IMR-90 (cell line): ENCODE results near the gene GGT5. TPM values are rescaled to one million over a fixed set of nuclear protein-coding genes. Genes with fewer than 3 reads are reported as not detected.

Experiments used
- ATAC-seq: fragments of 200-7000 bp; cut with Tn5 transposase; 2 replicates; pipeline ENCODE4 v1.9.1; 2020; ENCODE audit warnings: low read depth, mild to moderate bottlenecking, moderate library complexity
- BruUV-seq: library from RNA; stranded (reverse); fragments of 400-500 nt; replicated peaks from 2 replicates; lab custom pipeline; 2021; lab: Mats Ljungman, UMichigan
- CTCF ChIA-PET: fragments of 300-600 bp; formaldehyde crosslinking; extraction: SDS; loops from one replicate; lab custom pipeline; 2021; ENCODE audit warnings: antibody characterized with exemption; lab: Yijun Ruan, JAX
- POLR2A ChIA-PET: fragments of 300-600 bp; sonication (Branson Sonifier 250); formaldehyde crosslinking; loops from one replicate; lab custom pipeline; 2022; ENCODE audit warnings: antibody characterized with exemption; ENCODE audit not compliant: unreplicated experiment; lab: Charles Lee
- DNase-seq: peaks from one replicate; pipeline ENCODE4 v3.0.0; 2013
- H2AFZ ChIP-seq: replicated peaks from 2 replicates; pipeline ENCODE3; 2013; ENCODE audit warnings: low read length, mild to moderate bottlenecking; ENCODE audit not compliant: poor library complexity
- H2AK5ac ChIP-seq: 2 replicates; pipeline ENCODE4 v1.6.1; 2013; ENCODE audit warnings: low read depth, low read length, inconsistent platforms
- H2AK9ac ChIP-seq: replicated peaks from 2 replicates; pipeline ENCODE3; 2013; ENCODE audit warnings: mild to moderate bottlenecking, low read depth, low read length, moderate library complexity; ENCODE audit not compliant: poor library complexity
- H2BK120ac ChIP-seq: 2 replicates; pipeline ENCODE4 v1.6.1; 2013; ENCODE audit warnings: low read depth, low read length, inconsistent platforms
- H2BK15ac ChIP-seq: 3 replicates; pipeline ENCODE4 v1.6.1; 2013; ENCODE audit warnings: low read depth, low read length, inconsistent platforms
- H2BK20ac ChIP-seq: 2 replicates; pipeline ENCODE4 v1.6.1; 2013; ENCODE audit warnings: low read depth, mild to moderate bottlenecking, inconsistent platforms, low read length, moderate library complexity
- H2BK5ac ChIP-seq: 2 replicates; pipeline ENCODE4 v1.6.1; 2013; ENCODE audit warnings: mild to moderate bottlenecking, low read depth, low read length, inconsistent platforms; ENCODE audit not compliant: poor library complexity, severe bottlenecking
- H3K14ac ChIP-seq: replicated peaks from 2 replicates; pipeline ENCODE4 v1.6.1; 2013; ENCODE audit warnings: low read depth, low read length, inconsistent platforms
- H3K18ac ChIP-seq: 2 replicates; pipeline ENCODE4 v1.6.1; 2013; ENCODE audit warnings: low read depth, low read length, control low read depth
- H3K23ac ChIP-seq: 2 replicates; pipeline ENCODE4 v1.6.1; 2013; ENCODE audit warnings: low read depth, low read length, inconsistent platforms
- H3K27ac ChIP-seq: 2 replicates; pipeline ENCODE4 v1.5.1; 2013; ENCODE audit warnings: mild to moderate bottlenecking, control low read depth, low read length; ENCODE audit not compliant: insufficient read depth
- H3K27me3 ChIP-seq: 2 replicates; pipeline ENCODE4 v1.6.1; 2013; ENCODE audit warnings: low read length; ENCODE audit not compliant: control insufficient read depth, insufficient read depth
- H3K36me3 ChIP-seq: 2 replicates; pipeline ENCODE4 v1.6.1; 2013; ENCODE audit warnings: low read length, mixed read lengths; ENCODE audit not compliant: control insufficient read depth, insufficient read depth
- H3K4ac ChIP-seq: 2 replicates; pipeline ENCODE4 v1.6.1; 2013; ENCODE audit warnings: low read depth, low read length, inconsistent platforms
- H3K4me1 ChIP-seq: 2 replicates; pipeline ENCODE4 v1.6.1; 2013; ENCODE audit warnings: low read length, mixed read lengths; ENCODE audit not compliant: control insufficient read depth, insufficient read depth
- H3K4me2 ChIP-seq: 2 replicates; pipeline ENCODE4 v1.6.1; 2013; ENCODE audit warnings: low read depth, mild to moderate bottlenecking, control low read depth, low read length, moderate library complexity
- H3K4me3 ChIP-seq: 2 replicates; pipeline ENCODE4 v1.5.1; 2013; ENCODE audit warnings: low read depth, mild to moderate bottlenecking, control low read depth, low read length, moderate library complexity; ENCODE audit not compliant: insufficient read depth
- H3K56ac ChIP-seq: 2 replicates; pipeline ENCODE4 v1.6.1; 2013; ENCODE audit warnings: low read length, inconsistent platforms; ENCODE audit not compliant: insufficient read depth; ENCODE audit errors: extremely low read depth
- H3K79me1 ChIP-seq, 2 experiments: 2 replicates each; pipeline ENCODE4 v1.6.1; 2013; ENCODE audit warnings: low read length in 2 of 2, inconsistent platforms in 1 of 2, low read depth in 1 of 2
- H3K9ac ChIP-seq: 2 replicates; pipeline ENCODE4 v1.6.1; 2013; ENCODE audit warnings: low read depth, low read length, control low read depth
- H3K9me1 ChIP-seq: 2 replicates; pipeline ENCODE4 v1.6.1; 2013; ENCODE audit warnings: low read length, inconsistent platforms; ENCODE audit not compliant: insufficient read depth
- H3K9me3 ChIP-seq: 2 replicates; pipeline ENCODE4 v1.6.1; 2013; ENCODE audit warnings: low read length; ENCODE audit not compliant: control insufficient read depth, insufficient read depth
- H4K20me1 ChIP-seq: 2 replicates; pipeline ENCODE4 v1.6.1; 2013; ENCODE audit warnings: low read length, inconsistent platforms; ENCODE audit not compliant: insufficient read depth
- H4K5ac ChIP-seq: 2 replicates; pipeline ENCODE4 v1.6.1; 2013; ENCODE audit warnings: mild to moderate bottlenecking, low read depth, low read length, control low read depth
- H4K8ac ChIP-seq, 2 experiments: 2 replicates each; pipeline ENCODE4 v1.6.1; 2013; ENCODE audit warnings: low read depth in 2 of 2, low read length in 2 of 2, control low read depth in 1 of 2, inconsistent platforms in 1 of 2
- H4K91ac ChIP-seq: 2 replicates; pipeline ENCODE4 v1.6.1; 2013; ENCODE audit warnings: low read depth, low read length, inconsistent platforms; ENCODE audit not compliant: insufficient read depth
- MAZ ChIP-seq: IDR thresholded peaks from 2 replicates; pipeline ENCODE4 v1.6.1; 2012; ENCODE audit warnings: low read depth, mild to moderate bottlenecking, low read length, improper control_type of control experiment, moderate library complexity, borderline replicate concordance
- MXI1 ChIP-seq: IDR thresholded peaks from 2 replicates; pipeline ENCODE4 v1.6.1; 2012; ENCODE audit warnings: low read depth, mild to moderate bottlenecking, low read length, moderate library complexity, borderline replicate concordance
- WGBS, 2 experiments: methylation state at CpG; one replicate each; pipeline versions ENCODE4 v1.1.5 to v1.1.7; 2013; ENCODE audit warnings: missing lambda C conversion rate in 2 of 2; ENCODE audit not compliant: insufficient read length in 1 of 2; ENCODE audit errors: extremely low coverage in 2 of 2; 5-methylcytosine and 5-hydroxymethylcytosine counted together
- dilution Hi-C: fragments of 300-500 bp; cut with HindIII; formaldehyde crosslinking; loops from one replicate; pipeline ENCODE4 v1.14.3; 2018; ENCODE audit warnings: low sequenced_read_pairs; ENCODE audit not compliant: unreplicated experiment
- in situ Hi-C: fragments of 300-500 bp; cut with MboI; formaldehyde crosslinking; loops from 3 replicates; pipeline ENCODE4 v1.14.3; 2019; ENCODE audit warnings: low sequenced_read_pairs, inconsistent platforms, mixed read lengths
- intact Hi-C: fragments of 100-400 bp; cut with micrococcal nuclease; formaldehyde crosslinking; loops from 2 replicates; pipeline ENCODE4 v1.10.0; 2022
- polyA plus RNA-seq, 3 experiments: library from polyadenylated mRNA; depleted of rRNA; stranded (reverse); fragments of >200 nt; gene quantifications; 2 replicates each; pipeline ENCODE4 v1.2.3, GENCODE V29; 2012; ENCODE audit warnings: low replicate concordance in 1 of 3
- total RNA-seq: library from RNA; depleted of rRNA; stranded (reverse); fragments of >200 nt; gene quantifications from 2 replicates; pipeline ENCODE4 v1.2.3, GENCODE V29; 2012
- TF ChIP-seq, protein P1 (sequence below): conservative IDR thresholded peaks from 2 replicates; pipeline ENCODE4 v1.5.1; 2012; ENCODE audit warnings: mild to moderate bottlenecking, low read depth, low read length, improper control_type of control experiment

The GGT5 gene
- total and polyA plus RNA-seq, 2 of the 4 experiments (the other 2 are of a cell fraction) = 0.18 to 5.8 TPM

DNA sequence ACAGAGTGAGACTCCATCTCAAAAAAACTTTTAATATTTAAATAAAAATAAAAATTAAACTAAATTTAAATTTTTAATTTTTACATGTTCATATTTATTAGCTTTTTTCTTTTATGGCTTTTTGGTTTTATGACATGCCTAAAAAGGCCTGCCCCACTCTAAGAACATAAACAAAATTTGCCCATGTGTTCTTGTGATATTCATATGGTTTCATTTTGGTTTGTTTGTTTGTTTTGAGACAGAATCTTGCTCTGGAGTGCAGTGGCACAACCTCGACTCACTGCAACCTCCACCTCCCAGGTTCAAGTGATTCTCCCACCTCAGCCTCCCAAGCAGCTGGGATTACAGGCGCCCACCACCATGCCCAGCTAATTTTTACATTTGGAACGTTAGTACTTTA, 35.9 kb downstream of the GGT5 start:
- intact Hi-C loops = loop anchor here (5.0 kb wide), 1 partner anchor 38 kb away; the partner anchor contains the start of gene GGT5
- no peaks in the 10 kb centered on the region for H3K36me3 ChIP-seq
- peak overlapping the region; percentile 100 for H2BK5ac ChIP-seq
- peak overlapping the region; percentile 99 for H2BK120ac ChIP-seq
- in situ Hi-C loops = no loop called here
- H3K23ac ChIP-seq = peak overlapping the region; percentile 24; the same call in 1 of the 2 replicates
- DNase-seq (peak; percentile 16), ATAC-seq (no peak)
- 0 out of 2 replicates have a peak overlapping the region, but pooled peaks have one; percentile 97 for H4K91ac ChIP-seq
- WGBS, 2 experiments = no CpG with 5 or more reads among the region's 3 CpGs
- no peak overlapping the region for H2AK9ac ChIP-seq
- no peaks in the 10 kb centered on the region for H3K9me3 ChIP-seq
- no peaks in the 10 kb centered on the region for H3K27me3 ChIP-seq
- no peak overlapping the region for H2AFZ ChIP-seq
- no TSS peak for BruUV-seq
- peaks cover 24% of the 10 kb centered on the region for H3K4me1 ChIP-seq
- peak overlapping the region; percentile 33 for H4K5ac ChIP-seq
- TF ChIP-seq, protein P1, sequence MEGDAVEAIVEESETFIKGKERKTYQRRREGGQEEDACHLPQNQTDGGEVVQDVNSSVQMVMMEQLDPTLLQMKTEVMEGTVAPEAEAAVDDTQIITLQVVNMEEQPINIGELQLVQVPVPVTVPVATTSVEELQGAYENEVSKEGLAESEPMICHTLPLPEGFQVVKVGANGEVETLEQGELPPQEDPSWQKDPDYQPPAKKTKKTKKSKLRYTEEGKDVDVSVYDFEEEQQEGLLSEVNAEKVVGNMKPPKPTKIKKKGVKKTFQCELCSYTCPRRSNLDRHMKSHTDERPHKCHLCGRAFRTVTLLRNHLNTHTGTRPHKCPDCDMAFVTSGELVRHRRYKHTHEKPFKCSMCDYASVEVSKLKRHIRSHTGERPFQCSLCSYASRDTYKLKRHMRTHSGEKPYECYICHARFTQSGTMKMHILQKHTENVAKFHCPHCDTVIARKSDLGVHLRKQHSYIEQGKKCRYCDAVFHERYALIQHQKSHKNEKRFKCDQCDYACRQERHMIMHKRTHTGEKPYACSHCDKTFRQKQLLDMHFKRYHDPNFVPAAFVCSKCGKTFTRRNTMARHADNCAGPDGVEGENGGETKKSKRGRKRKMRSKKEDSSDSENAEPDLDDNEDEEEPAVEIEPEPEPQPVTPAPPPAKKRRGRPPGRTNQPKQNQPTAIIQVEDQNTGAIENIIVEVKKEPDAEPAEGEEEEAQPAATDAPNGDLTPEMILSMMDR = no peak
- TF ChIP-seq MAZ = no peak
- TF ChIP-seq MXI1 = no peak
- peak overlapping the region; percentile 90 for H3K14ac ChIP-seq
- H3K9ac ChIP-seq = no peak overlapping the region
- peak overlapping the region; percentile 82 to 98; a peak in 2 of 4 replicates for H4K8ac ChIP-seq
- peak overlapping the region; percentile 99; the same call in 1 of the 2 replicates for H3K18ac ChIP-seq
- dilution Hi-C loops = no loop called here
- peaks cover 0 to 3% of the 10 kb centered on the region in 2 experiments; a peak in 1 of 4 replicates for H3K79me1 ChIP-seq
- 0 out of 2 replicates have a peak overlapping the region, but pooled peaks have one; percentile 35 for H3K56ac ChIP-seq
- H2AK5ac ChIP-seq = peak overlapping the region; percentile 98
- H3K9me1 ChIP-seq = peaks cover 3% of the 10 kb centered on the region
- CTCF ChIA-PET = interaction anchor here (1.3 kb wide), 1 partner anchor 9 kb away, joined by 3 read pairs; no protein-coding TSS in a partner anchor
- H3K4ac ChIP-seq = peak overlapping the region; percentile 90; the same call in 1 of the 2 replicates
- H2BK15ac ChIP-seq = peak overlapping the region; percentile 79; the same call in 2 of the 3 replicates
- H4K20me1 ChIP-seq = no peaks in the 10 kb centered on the region; the same call in 1 of the 2 replicates
- no peak overlapping the region for H3K4me3 ChIP-seq
- peak overlapping the region; percentile 64 for H3K27ac ChIP-seq
- POLR2A ChIA-PET = no interaction called here
- H3K4me2 ChIP-seq = no peak overlapping the region
- peak overlapping the region; percentile 99 for H2BK20ac ChIP-seq
